ENCODE measurements around the gene SRSF9. TPM values are rescaled to one million over a fixed set of nuclear protein-coding genes. Genes with fewer than 3 reads are reported as not detected.

The SRSF9 gene
- total and polyA plus RNA-seq, 2 of the 13 experiments (the other 11 are each of a cell fraction or from before 2014, with no cell fraction given): 125 to 144 TPM

- 100% methylated on average over 2 of the region's 2 CpGs for WGBS (ENCODE audit: low lambda C conversion rate)
- intact Hi-C loops (cut with micrococcal nuclease; ENCODE audit: unreplicated experiment): no loop called here
- ChIA-PET POLR2A (interaction anchor here (1.0 kb wide), 1 partner anchor 38 kb away, joined by 4 read pairs; the partner anchor contains the start of gene COQ5), CTCF (ENCODE audit: low intra/inter-chr PET ratio, low total read pairs) (no interaction called here)
- Histone ChIP-seq H3K27me3 (ENCODE audit: control insufficient read depth in 1 of 2, insufficient read depth in 2 of 2, low read length in 2 of 2) (no peaks in the 10 kb centered on the region), H3K4me3 (replicated peaks in 1 of 3; ENCODE audit: insufficient read depth in 1 of 3, low read depth in 2 of 3, low read length in 3 of 3) (no peak overlapping the region), H3K9ac (ENCODE audit: insufficient read depth, low read depth, low read length) (no peak overlapping the region), H3K9me3 (ENCODE audit: low read length) (no peaks in the 10 kb centered on the region), H3K4me1 (ENCODE audit: insufficient read depth, low read length) (peaks cover 12% of the 10 kb centered on the region), H4K20me1 (ENCODE audit: insufficient read depth, low read length) (no peaks in the 10 kb centered on the region), H3K36me3 (replicated peaks in 1 of 2; ENCODE audit: control insufficient read depth in 1 of 2, insufficient read depth in 2 of 2, low read length in 2 of 2) (peaks cover 0 to 2% of the 10 kb centered on the region in 2 experiments; a peak in 1 of 5 replicates), H3K4me2 (ENCODE audit: low read depth, low read length) (no peak overlapping the region), H3K27ac (ENCODE audit: extremely low read length, insufficient read depth, low read length) (no peak overlapping the region), H2AFZ (ENCODE audit: low read length) (no peak overlapping the region), H3K79me2 (ENCODE audit: insufficient read depth, low read length) (peaks cover 8% of the 10 kb centered on the region)
- TF ChIP-seq ZNF629 (CRISPR knock-in tag; conservative IDR thresholded peaks at IDR 0.05): 0 out of 2 replicates have a peak, but pooled peaks have one; percentile 18
- TF ChIP-seq, protein P1, sequence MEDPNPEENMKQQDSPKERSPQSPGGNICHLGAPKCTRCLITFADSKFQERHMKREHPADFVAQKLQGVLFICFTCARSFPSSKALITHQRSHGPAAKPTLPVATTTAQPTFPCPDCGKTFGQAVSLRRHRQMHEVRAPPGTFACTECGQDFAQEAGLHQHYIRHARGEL (CRISPR knock-in tag; IDR thresholded peaks at IDR 0.05): no peak
- FAIRE-seq (no peak), ATAC-seq (no peak), DNase-seq (ENCODE audit: low spot score) (no peak)
- in situ Hi-C loops (cut with HindIII; ENCODE audit: extremely low pct_ligation_motif_present, low pct_unique_long_range_greater_than_20kb): no loop called here
- BruUV-seq (replicated peaks): no TSS peak
Observed at GRCh38 chr12:120490833-120491512, 21.4 kb upstream of the SRSF9 start.

- no peak overlapping the region for H3K4me3 ChIP-seq (replicated peaks in 1 of 3; ENCODE audit: insufficient read depth in 1 of 3, low read depth in 2 of 3, low read length in 3 of 3)
- H3K9me3 ChIP-seq (ENCODE audit: low read length): no peaks in the 10 kb centered on the region
- TF ChIP-seq CTCF (CRISPR knock-in tag; IDR thresholded peaks at IDR 0.05) (no peak), DPF2 (CRISPR knock-in tag; IDR thresholded peaks at IDR 0.05; ENCODE audit: borderline replicate concordance, low read depth) (no peak), ZNF609 (CRISPR knock-in tag; IDR thresholded peaks at IDR 0.05; ENCODE audit: borderline replicate concordance) (no peak), TCF7L2 (IDR thresholded peaks at IDR 0.05; ENCODE audit: low read depth, low read length) (no peak)
- no peaks in the 10 kb centered on the region for H3K27me3 ChIP-seq (ENCODE audit: control insufficient read depth in 1 of 2, insufficient read depth in 2 of 2, low read length in 2 of 2)
- no peaks in the 10 kb centered on the region for H4K20me1 ChIP-seq (ENCODE audit: insufficient read depth, low read length)
- H3K9ac ChIP-seq (ENCODE audit: insufficient read depth, low read depth, low read length): no peak overlapping the region
- H3K4me2 ChIP-seq (ENCODE audit: low read depth, low read length): no peak overlapping the region
- in situ Hi-C loops (cut with HindIII; ENCODE audit: extremely low pct_ligation_motif_present, low pct_unique_long_range_greater_than_20kb) (no loop called here), intact Hi-C loops (cut with micrococcal nuclease; ENCODE audit: unreplicated experiment) (no loop called here)
- H2AFZ ChIP-seq (ENCODE audit: low read length): no peak overlapping the region
- no peak for DNase-seq (ENCODE audit: low spot score)
- H3K4me1 ChIP-seq (ENCODE audit: insufficient read depth, low read length): peaks cover 12% of the 10 kb centered on the region
- no TSS peak for BruUV-seq (replicated peaks)
- H3K27ac ChIP-seq (ENCODE audit: extremely low read length, insufficient read depth, low read length): no peak overlapping the region
- ChIA-PET POLR2A (no interaction called here), CTCF (ENCODE audit: low intra/inter-chr PET ratio, low total read pairs) (no interaction called here)
- no peak for ATAC-seq
- H3K79me2 ChIP-seq (ENCODE audit: insufficient read depth, low read length): peaks cover 6% of the 10 kb centered on the region
- 100% methylated on average over 5 of the region's 5 CpGs for WGBS (ENCODE audit: low lambda C conversion rate)
- no peak for FAIRE-seq
- H3K36me3 ChIP-seq (replicated peaks in 1 of 2; ENCODE audit: control insufficient read depth in 1 of 2, insufficient read depth in 2 of 2, low read length in 2 of 2): peaks cover 0 to 2% of the 10 kb centered on the region in 2 experiments; a peak in 1 of 5 replicates
Observed at GRCh38 chr12:120490325-120490724, 20.8 kb upstream of the SRSF9 start.

Data from HepG2 (cell line).